Stimulated activated CD4-positive, alpha-beta T cell treated with anti-CD3 and anti-CD28 coated beads, Interleukin-15, amount 100 ng/mL, for 48 hours (primary cell): ENCODE data around the gene NIPAL1.
"Not testable (repeated sequence)": the region's sequence is repeated elsewhere in the genome, so short reads cannot be mapped to it uniquely, and the experiment has no call there.

Experiments used
- DNase-seq, 2 donors: peaks; one replicate each; pipeline ENCODE4 v3.0.0-alpha.2; 2020; ENCODE audit warnings: low read depth in 2 of 2

NIPAL1 gene

DNA sequence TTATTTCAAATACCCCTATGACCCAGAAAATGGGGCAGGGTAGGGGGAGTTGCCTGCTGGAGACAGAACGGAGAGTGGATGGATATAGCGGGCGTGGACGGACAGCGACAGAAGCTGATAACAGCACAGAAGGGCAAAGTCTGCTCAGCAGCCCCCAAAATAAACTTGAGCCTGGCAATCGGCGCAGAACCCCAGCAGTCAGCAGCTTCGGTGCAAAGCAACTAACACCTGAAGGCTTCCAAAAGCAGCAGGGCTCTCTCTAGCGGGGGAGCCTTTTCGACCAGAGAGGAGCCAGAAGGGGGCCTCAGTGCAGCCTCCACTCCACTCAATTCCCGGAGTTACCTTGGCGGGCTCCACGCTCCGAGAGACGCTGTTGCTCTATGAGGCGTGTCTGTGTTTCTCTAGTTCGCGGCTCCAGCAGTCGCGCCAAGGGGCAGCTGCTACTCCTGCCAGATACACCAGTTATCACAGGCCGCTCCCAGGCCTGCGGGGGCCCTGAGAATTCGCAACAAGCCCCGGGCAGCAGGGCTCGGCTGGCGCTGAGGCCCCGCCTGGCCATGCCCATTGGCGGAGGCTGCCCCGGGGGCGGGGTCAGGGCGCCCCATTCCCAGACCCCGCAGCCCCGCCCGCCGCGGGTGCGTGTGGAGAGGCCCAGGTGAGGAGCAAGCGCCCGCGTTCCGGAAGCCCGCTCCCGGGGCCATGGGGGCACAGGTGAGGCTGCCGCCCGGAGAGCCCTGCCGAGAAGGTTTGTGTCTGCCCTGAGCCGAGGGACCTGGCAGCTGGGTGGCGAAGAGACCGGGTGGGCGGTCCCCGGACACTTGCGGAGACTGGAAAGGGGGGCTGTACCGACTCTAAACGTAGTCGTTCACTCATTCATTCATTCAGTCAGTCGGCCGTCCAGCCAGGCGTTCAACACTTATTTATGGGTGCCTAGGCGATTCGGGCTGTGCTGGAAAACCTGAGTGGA lies at the start of gene NIPAL1, which contains the start of gene CNGA1:
TSS of gene NIPAL1 (plus strand) at position 632 of the 967 bp plus-strand sequence. CDS start at position 700, 68 bp downstream.
TSS of gene CNGA1 (minus strand) at position 541 of the 967 bp plus-strand sequence. CDS start 63,992 bp downstream, outside the sequence.
- DNase-seq, result peak; percentile 16 to 66

DNA sequence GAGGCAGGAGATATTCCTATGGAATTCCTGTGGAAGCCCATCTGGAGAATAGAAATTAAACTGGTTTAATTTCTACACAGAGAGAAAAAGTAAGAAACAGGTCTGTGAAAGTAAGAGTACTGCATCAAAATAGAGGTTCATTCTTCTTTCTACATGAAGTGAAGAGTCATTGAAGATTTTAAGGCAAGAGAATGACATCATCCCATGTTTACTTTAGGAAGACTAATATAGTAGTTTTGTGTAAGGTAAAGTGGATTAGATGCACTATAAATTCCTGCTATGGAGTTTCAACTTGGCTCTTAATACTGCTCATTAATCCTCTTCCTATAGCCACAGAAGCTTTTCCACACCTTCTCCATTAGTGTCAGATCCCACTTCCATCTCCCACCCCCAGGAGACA lies 47.7 kb upstream of the NIPAL1 start:
- no peak for DNase-seq

- no peak for DNase-seq
Observed at GRCh38 chr4:47972181-47972580, 44.4 kb upstream of the NIPAL1 start.

DNA sequence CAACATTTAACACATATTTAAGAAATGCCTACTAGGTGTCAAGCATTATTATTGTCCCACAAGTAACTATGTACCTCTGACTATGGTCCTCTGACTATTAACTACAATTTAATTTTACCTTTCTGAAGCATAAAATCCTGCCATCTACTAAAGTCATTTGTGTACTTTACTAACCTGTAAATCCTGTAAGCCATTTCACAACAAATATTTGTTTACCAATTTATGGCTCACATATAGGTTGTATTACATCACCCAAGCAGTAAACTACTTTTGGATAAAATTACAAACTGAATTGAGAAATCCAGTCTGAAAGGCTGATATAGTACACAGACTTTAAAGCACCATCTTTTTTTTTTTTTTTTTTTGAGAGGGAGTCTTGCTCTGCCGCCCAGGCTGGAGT lies 43.9 kb upstream of the NIPAL1 start:
- no peak for DNase-seq

GRCh38 chr4:47974566-47974965 lies 42.0 kb upstream of the NIPAL1 start:
- no peak for DNase-seq

- DNase-seq, result no peak
Observed at GRCh38 chr4:47990145-47990544, 26.4 kb upstream of the NIPAL1 start.

DNA sequence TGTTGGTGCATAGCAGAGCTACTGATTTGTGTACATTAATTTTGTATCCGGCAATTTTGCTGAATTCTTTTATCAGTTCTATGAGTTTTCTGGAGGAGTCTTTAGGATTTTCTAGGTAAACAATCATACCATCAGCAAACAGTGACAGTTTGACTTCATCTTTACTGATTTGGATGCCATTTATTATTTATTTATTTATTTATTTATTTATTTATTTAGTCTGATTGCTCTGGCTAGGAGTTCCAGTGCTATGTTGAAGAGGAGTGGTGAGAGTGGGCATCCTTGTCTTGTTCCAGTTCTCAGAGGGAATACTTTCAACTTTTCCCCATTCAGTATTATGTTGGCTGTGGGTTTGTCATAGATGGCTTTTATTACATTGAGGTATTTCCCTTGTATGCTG lies 24.1 kb upstream of the NIPAL1 start:
- DNase-seq, result not testable (repeated sequence)

DNA sequence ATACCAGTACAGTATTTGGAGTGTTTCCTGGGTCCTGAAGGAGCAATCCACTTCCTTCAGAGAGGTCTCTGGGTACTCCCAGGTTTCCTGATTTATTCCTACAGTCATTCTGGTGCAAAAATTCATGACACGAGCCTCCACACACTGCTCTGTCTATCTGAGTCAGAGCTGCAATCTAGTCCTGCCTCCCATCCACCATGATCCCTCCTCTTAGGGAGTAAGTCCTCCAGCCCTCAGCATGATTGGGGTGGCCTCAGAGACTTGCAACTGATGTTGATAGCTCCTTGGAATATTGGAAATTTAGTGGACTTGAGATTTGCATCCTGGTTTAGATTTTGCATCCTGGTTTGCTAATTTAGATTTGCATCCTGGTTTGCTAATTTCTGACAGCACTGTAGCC lies 20.6 kb upstream of the NIPAL1 start:
- DNase-seq, result no peak

DNA sequence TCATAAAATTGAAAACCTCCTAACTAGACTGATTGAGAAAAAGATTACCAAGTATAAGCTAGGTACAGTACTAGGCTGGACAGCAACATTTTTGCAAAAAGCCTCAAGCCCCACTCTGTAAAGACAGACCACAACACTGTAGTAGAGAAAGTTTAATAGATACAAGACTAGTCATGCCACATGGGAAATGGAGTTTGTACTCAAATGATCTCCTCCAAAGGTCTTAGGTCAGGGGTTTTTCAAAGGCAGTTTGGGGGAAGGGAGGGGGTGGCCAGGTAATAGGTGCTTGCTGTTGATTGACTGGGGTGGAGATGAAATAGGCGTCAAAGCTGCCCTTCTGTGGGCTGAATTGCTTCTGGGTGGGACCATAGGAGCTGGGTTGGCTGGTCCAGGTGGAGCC lies 14.3 kb upstream of the NIPAL1 start:
- DNase-seq, result no peak

DNA sequence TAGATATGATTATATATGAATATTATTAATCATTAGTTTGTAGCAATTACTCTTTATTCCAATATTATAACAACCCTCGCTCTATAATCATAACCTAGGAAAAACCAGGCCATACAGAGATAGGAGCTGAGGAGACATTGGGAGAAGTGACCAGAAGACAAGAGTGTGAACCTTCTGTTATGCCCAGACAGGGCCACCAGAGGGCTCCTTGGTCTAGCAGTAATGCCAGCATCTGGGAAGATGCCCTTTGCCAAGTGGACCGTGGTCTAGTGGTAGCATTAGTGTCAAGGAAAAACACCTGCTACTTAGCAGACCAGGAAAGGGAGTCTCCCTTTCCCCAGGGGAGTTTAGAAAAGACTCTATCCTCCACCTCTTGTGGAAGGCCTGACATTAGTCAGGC lies 13.0 kb upstream of the NIPAL1 start:
- peak in 1 of 2 donors; percentile 21 for DNase-seq

- DNase-seq, result no peak
Observed at GRCh38 chr4:48005781-48006180, 10.8 kb upstream of the NIPAL1 start.

GRCh38 chr4:48008021-48008596 lies 8.5 kb upstream of the NIPAL1 start:
- no peak for DNase-seq

DNA sequence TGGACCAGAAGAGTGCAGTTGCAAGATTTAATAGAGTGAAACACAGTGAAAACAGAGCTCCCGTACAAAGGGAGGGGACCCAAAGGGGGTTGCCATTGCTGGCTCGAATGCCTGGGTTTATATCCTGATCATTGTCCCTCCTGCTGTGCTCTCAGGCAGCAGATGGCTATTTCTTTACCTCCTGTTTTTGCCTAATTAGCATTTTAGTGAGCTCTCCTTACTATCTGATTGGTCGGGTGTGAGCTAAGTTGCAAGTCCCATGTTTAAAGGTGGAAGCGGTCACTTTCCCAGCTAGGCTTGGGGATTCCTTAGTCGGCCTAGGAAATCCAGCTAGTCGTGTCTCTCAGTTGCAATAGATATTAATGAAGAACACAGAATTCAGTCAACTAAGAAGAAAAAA lies 5.7 kb upstream of the NIPAL1 start:
- not testable (repeated sequence) for DNase-seq

GRCh38 chr4:48011722-48012121 lies 4.8 kb upstream of the NIPAL1 start:
- no peak for DNase-seq

DNA sequence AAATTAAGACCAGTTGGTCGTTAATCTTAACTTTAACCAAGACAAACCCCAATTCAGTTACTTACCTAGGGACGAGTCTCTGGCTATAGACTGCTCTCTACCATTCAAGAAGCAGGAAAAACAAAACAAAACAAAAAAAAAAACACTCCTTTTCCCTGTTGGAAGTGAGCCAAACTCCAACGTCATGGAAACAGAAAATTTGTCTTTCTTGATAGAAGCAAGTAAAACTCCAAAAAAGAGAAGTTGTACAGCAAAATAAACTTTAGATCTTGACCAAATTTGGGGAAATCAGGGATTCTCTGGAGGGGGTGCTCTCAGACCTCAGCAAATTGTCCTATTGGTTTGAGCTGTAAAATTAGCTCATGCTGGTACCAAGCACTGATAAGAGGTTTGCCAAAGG lies 3.7 kb upstream of the NIPAL1 start:
- no peak for DNase-seq

- DNase-seq, result no peak
Observed at GRCh38 chr4:48015216-48015615, 1.4 kb upstream of the NIPAL1 start.

DNA sequence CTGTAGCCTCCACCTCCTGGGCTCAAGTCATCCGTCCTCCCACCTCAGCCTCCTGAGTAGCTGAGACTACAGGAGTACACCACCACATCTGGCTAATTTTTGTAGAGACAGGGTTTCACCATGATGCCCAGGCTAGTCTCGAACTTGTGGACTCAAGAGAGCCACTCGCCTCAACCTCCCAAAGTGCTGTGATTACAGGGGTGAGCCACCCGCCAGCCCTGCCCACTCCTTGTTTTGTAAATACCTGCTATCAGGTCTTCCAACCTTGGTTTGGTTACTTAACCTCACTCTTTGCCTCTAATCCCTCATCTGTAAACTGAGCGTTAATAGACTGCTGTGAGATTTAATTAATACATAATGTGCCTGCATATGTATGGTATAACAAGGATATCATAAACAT lies 894 bp upstream of the NIPAL1 start:
- DNase-seq, result no peak

GRCh38 chr4:48017108-48017571 lies 568 bp downstream of the NIPAL1 start:
- peak; percentile 41 to 62 for DNase-seq

GRCh38 chr4:48018112-48018511 lies 1.5 kb downstream of the NIPAL1 start:
- no peak for DNase-seq

- no peak for DNase-seq
Observed at GRCh38 chr4:48021100-48021499, 4.5 kb downstream of the NIPAL1 start.

DNA sequence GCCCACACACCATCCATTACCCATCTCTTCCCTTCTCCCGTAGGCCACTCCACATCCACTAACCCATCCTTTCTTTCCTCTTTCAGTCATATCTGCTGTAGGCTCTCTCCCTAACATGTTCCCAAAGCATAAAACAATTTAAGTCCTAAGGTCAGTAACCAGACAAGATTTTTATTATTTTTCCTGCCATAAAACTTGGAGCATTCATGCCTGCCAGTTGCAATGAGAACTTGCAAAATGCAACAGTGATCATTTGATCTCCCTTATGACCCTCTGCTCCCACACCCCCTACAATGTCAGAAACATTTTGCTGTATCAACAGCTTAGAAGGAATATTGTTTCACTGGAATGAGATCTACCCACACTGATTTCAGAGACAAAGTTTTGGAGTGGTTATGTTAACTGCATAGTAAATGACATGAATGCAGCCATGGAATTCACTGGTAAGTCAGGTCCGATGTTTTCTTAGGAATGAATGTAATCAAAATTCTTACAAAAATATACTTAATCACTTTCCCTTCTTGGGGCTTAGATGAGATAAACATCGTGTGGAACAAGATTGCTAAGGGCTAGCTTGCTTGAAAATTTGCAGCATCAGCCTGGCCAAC lies 5.7 kb downstream of the NIPAL1 start:
- DNase-seq, result no peak

- no peak for DNase-seq
Observed at GRCh38 chr4:48024522-48024921, 8.0 kb downstream of the NIPAL1 start.
